GM10248 (cell line): ENCODE measurements around the gene LAMA3.

Source experiments
- CTCF ChIA-PET: fragments of 300-600 bp; sonication (Branson Sonifier 250); formaldehyde crosslinking; extraction: SDS; loops from one replicate; lab custom pipeline; 2021; ENCODE audit warnings: antibody characterized with exemption; lab: Yijun Ruan, JAX
- POLR2A ChIA-PET: fragments of 350-650 bp; sonication (Branson Sonifier 250); formaldehyde crosslinking; extraction: SDS; loops from one replicate; lab custom pipeline; 2020; ENCODE audit warnings: antibody characterized with exemption; lab: Yijun Ruan, JAX
- DNase-seq: peaks from one replicate; pipeline ENCODE4 v3.0.0; 2012; ENCODE audit errors: extremely low spot score
- CTCF ChIP-seq: IDR thresholded peaks from 2 replicates; pipeline ENCODE4 v1.5.1; 2012; ENCODE audit warnings: mild to moderate bottlenecking, low read depth; ENCODE audit errors: extremely low read depth, missing control alignments, control extremely low read depth

Gene LAMA3

GRCh38 chr18:23689031-23689615 lies at the start of gene LAMA3:
Gene LAMA3 (plus strand): TSS chr18:23689453. CDS start chr18:23689684, 231 bp downstream.
- POLR2A ChIA-PET = no interaction called here
- CTCF ChIA-PET = no interaction called here
- DNase-seq = peak; percentile 37
- peak; percentile 12 for TF ChIP-seq CTCF

GRCh38 chr18:23640052-23640451 lies 49.2 kb upstream of the LAMA3 start:
- POLR2A ChIA-PET = no interaction called here
- CTCF ChIA-PET = interaction anchor here (1.7 to 2.1 kb wide), 2 partner anchors 14 to 19 kb away, joined by 5 to 7 read pairs; no protein-coding TSS in a partner anchor
- no peak for DNase-seq
- TF ChIP-seq CTCF = no peak

GRCh38 chr18:23641143-23641720 lies 48.0 kb upstream of the LAMA3 start:
- ChIA-PET POLR2A (no interaction called here), CTCF (interaction anchor here (0.8 to 1.3 kb wide), 3 partner anchors 11 to 278 kb away, joined by 3 to 4 read pairs (median 3); no protein-coding TSS in a partner anchor)
- no peak for TF ChIP-seq CTCF
- DNase-seq = no peak

- ChIA-PET POLR2A (interaction anchor here (0.6 kb wide), 1 partner anchor 418 kb away, joined by 4 read pairs; no protein-coding TSS in a partner anchor), CTCF (interaction anchor here (1.0 kb wide), 1 partner anchor 277 kb away, joined by 3 read pairs; no protein-coding TSS in a partner anchor)
- DNase-seq = no peak
- no peak for TF ChIP-seq CTCF
Measured at GRCh38 chr18:23641937-23642666, 47.2 kb upstream of the LAMA3 start.

- DNase-seq = no peak
- ChIA-PET POLR2A (no interaction called here), CTCF (no interaction called here)
- no peak for TF ChIP-seq CTCF
Measured at GRCh38 chr18:23643815-23644490, 45.3 kb upstream of the LAMA3 start.
